ENCODE data around the gene POC1B. TPM values are rescaled to one million over a fixed set of nuclear protein-coding genes. Genes with fewer than 3 reads are reported as not detected.

The POC1B gene
- total RNA-seq, 1 experiment from 2014 or later: 30.8 TPM

DNA sequence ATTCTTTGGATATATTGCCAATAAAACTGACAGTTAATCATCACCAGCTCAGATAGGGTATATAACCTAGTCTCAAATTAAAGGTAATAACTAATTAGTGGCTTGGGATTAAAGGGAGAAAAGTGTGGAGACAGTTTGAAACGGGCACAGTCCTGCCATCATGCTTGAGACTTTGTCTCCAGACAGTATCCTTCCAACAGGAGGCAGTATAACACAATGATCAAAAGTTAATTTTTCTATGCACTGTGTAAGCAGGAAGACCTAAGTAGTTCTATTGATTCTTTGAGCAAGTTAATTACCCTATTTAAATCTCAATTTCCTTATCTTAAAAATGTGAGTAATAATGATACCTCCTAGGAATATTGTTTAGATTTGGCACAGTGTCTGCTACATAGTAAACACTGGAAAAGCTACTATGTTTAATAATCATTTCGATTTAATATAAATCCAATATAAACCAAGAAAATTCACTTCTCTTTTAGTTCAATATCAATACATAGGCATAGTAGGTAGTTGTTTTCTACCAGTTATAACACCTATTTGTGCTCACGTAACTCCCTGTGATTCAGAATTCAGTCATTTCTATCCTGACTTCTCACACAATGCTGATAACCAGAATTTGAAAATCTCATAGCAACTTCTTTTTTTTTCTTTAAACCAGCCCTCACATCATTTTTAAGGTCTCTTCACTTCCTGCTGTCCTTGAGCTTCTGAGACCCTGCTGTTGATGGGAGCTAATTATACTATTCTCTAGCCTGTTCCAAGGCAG, 54.9 kb downstream of the POC1B start:
- Histone ChIP-seq H3K36me3 (ENCODE audit: insufficient read depth, low read length, poor library complexity, severe bottlenecking) (no peaks in the 10 kb centered on the region), H3K4me1 (ENCODE audit: insufficient read depth, low read length, poor library complexity, severe bottlenecking) (peaks cover 23% of the 10 kb centered on the region), H3K4me3 (ENCODE audit: low read depth, low read length, poor library complexity, severe bottlenecking) (no peak overlapping the region), H3K27me3 (replicated peaks; ENCODE audit: insufficient read depth, low read depth, low read length, poor library complexity) (no peaks in the 10 kb centered on the region), H3K27ac (ENCODE audit: low read depth, low read length, poor library complexity, severe bottlenecking) (no peak overlapping the region), H3K9me3 (ENCODE audit: low read depth, low read length, poor library complexity, severe bottlenecking) (no peaks in the 10 kb centered on the region)
- ChIA-PET CTCF (no interaction called here), POLR2A (ENCODE audit: low non-redundant PET) (no interaction called here)
- TF ChIP-seq EZH2 (IDR thresholded peaks at IDR 0.05; ENCODE audit: borderline replicate concordance, low read depth, low read length, poor library complexity, severe bottlenecking): no peak
- TF ChIP-seq, protein P1, sequence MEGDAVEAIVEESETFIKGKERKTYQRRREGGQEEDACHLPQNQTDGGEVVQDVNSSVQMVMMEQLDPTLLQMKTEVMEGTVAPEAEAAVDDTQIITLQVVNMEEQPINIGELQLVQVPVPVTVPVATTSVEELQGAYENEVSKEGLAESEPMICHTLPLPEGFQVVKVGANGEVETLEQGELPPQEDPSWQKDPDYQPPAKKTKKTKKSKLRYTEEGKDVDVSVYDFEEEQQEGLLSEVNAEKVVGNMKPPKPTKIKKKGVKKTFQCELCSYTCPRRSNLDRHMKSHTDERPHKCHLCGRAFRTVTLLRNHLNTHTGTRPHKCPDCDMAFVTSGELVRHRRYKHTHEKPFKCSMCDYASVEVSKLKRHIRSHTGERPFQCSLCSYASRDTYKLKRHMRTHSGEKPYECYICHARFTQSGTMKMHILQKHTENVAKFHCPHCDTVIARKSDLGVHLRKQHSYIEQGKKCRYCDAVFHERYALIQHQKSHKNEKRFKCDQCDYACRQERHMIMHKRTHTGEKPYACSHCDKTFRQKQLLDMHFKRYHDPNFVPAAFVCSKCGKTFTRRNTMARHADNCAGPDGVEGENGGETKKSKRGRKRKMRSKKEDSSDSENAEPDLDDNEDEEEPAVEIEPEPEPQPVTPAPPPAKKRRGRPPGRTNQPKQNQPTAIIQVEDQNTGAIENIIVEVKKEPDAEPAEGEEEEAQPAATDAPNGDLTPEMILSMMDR (conservative IDR thresholded peaks at IDR 0.05; ENCODE audit: low read depth, low read length): peak; percentile 76
- peak; percentile 73 for DNase-seq (ENCODE audit: low spot score)
- intact Hi-C loops (cut with micrococcal nuclease; ENCODE audit: unreplicated experiment): loop anchor here (2.0 kb wide), 1 partner anchor 54 kb away; the partner anchor contains the start of gene GALNT4
- no TSS peak for BruUV-seq (replicated peaks)

DNA sequence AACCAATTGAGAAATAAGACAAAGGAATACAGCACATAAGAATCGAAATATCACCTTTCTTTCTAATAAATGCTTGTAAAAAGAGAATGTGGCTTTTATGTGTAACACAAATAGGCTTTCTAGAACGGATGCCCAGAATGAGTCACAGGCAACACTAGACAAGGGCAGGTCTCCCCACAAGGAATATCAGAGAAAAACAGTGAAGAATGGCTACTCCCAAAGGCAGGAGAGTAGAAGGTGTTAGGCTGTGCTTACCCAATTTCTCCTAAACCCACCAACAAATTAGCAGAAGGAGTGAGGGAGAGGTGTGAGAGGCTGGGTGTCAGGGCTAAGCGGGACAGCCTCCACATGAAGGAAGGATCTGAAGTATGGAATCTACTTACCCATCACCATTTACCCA, 56.5 kb downstream of the POC1B start:
- ChIA-PET POLR2A (ENCODE audit: low non-redundant PET) (no interaction called here), CTCF (no interaction called here)
- no TSS peak for BruUV-seq (replicated peaks)
- no peaks in the 10 kb centered on the region for H3K36me3 ChIP-seq (ENCODE audit: insufficient read depth, low read length, poor library complexity, severe bottlenecking)
- intact Hi-C loops (cut with micrococcal nuclease; ENCODE audit: unreplicated experiment): no loop called here
- DNase-seq (ENCODE audit: low spot score): no peak
- no peak overlapping the region for H3K4me3 ChIP-seq (ENCODE audit: low read depth, low read length, poor library complexity, severe bottlenecking)
- H3K4me1 ChIP-seq (ENCODE audit: insufficient read depth, low read length, poor library complexity, severe bottlenecking): peaks cover 35% of the 10 kb centered on the region
- no peaks in the 10 kb centered on the region for H3K27me3 ChIP-seq (replicated peaks; ENCODE audit: insufficient read depth, low read depth, low read length, poor library complexity)
- H3K9me3 ChIP-seq (ENCODE audit: low read depth, low read length, poor library complexity, severe bottlenecking): no peaks in the 10 kb centered on the region
- no peak for TF ChIP-seq EZH2 (IDR thresholded peaks at IDR 0.05; ENCODE audit: borderline replicate concordance, low read depth, low read length, poor library complexity, severe bottlenecking)
- TF ChIP-seq, protein P1 (conservative IDR thresholded peaks at IDR 0.05; ENCODE audit: low read depth, low read length): no peak
- no peak overlapping the region for H3K27ac ChIP-seq (ENCODE audit: low read depth, low read length, poor library complexity, severe bottlenecking)

DNA sequence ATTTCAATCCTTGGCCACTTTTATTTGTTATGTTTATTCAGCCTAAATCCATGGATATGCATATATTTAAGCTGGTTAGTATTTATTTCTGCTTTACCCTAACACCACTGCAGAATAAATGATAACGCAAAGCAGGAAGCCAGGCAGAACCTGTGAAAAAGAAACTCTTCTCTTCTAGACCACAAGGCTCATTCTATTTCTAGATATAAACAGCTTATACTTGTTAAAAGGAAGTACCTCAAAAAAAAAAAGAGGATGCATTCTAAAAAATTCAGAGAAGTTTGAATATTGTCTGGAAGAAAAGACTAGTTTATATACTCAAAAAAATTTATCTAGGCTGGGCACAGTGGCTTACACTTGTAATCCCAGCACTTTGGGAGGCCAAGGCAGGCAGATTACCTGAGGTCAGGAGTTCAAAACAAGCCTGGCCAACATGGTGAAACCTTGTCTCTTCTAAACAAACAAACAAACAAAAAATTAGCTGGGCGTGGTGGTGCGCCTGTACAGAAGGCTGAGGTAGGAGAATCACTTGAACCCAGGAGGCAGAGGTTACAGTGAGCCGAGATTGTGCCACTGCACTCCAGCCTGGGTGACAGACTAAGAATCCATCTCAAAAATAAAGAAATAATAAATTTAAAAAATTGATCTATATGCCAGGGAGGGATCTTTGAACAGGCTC, 57.1 kb downstream of the POC1B start:
- no peaks in the 10 kb centered on the region for H3K27me3 ChIP-seq (replicated peaks; ENCODE audit: insufficient read depth, low read depth, low read length, poor library complexity)
- H3K4me3 ChIP-seq (ENCODE audit: low read depth, low read length, poor library complexity, severe bottlenecking): no peak overlapping the region
- DNase-seq (ENCODE audit: low spot score): no peak
- TF ChIP-seq EZH2 (IDR thresholded peaks at IDR 0.05; ENCODE audit: borderline replicate concordance, low read depth, low read length, poor library complexity, severe bottlenecking): no peak
- TF ChIP-seq, protein P1 (conservative IDR thresholded peaks at IDR 0.05; ENCODE audit: low read depth, low read length): no peak
- peaks cover 37% of the 10 kb centered on the region for H3K4me1 ChIP-seq (ENCODE audit: insufficient read depth, low read length, poor library complexity, severe bottlenecking)
- no peak overlapping the region for H3K27ac ChIP-seq (ENCODE audit: low read depth, low read length, poor library complexity, severe bottlenecking)
- H3K9me3 ChIP-seq (ENCODE audit: low read depth, low read length, poor library complexity, severe bottlenecking): no peaks in the 10 kb centered on the region
- no TSS peak for BruUV-seq (replicated peaks)
- H3K36me3 ChIP-seq (ENCODE audit: insufficient read depth, low read length, poor library complexity, severe bottlenecking): no peaks in the 10 kb centered on the region
- CTCF ChIA-PET: no interaction called here
- POLR2A ChIA-PET (ENCODE audit: low non-redundant PET): interaction anchor here (0.7 kb wide), 1 partner anchor 14 kb away, joined by 3 read pairs; no protein-coding TSS in a partner anchor
- intact Hi-C loops (cut with micrococcal nuclease; ENCODE audit: unreplicated experiment): no loop called here

Data from A673 (cell line).